HFFc6 (cell line): ENCODE results near the gene DUT. TPM values are rescaled to one million over a fixed set of nuclear protein-coding genes. Genes with fewer than 3 reads are reported as not detected.
A peak's percentile ranks its signal among the peaks of the same experiment; 100 is the strongest.

Experiments used
- DNase-seq: peaks from one replicate; pipeline ENCODE4 v3.0.0-alpha.2; 2018
- H3K27ac Mint-ChIP-seq: 2 replicates; pipeline ENCODE4 v1.8.0; 2020; ENCODE audit warnings: mild to moderate bottlenecking, mixed read lengths
- H3K27me3 Mint-ChIP-seq: 2 replicates; pipeline ENCODE4 v1.8.0; 2021; ENCODE audit warnings: mild to moderate bottlenecking, moderate library complexity, mixed read lengths; ENCODE audit not compliant: insufficient read depth
- H3K36me3 Mint-ChIP-seq: 2 replicates; pipeline ENCODE4 v1.8.0; 2021; ENCODE audit warnings: low read depth, mixed read lengths
- H3K4me1 Mint-ChIP-seq: 2 replicates; pipeline ENCODE4 v1.8.0; 2020; ENCODE audit warnings: low read depth, mixed read lengths
- H3K4me3 Mint-ChIP-seq: 2 replicates; pipeline ENCODE4 v1.8.0; 2020; ENCODE audit warnings: mild to moderate bottlenecking, moderate library complexity, mixed read lengths
- H3K9me3 Mint-ChIP-seq: 2 replicates; pipeline ENCODE4 v1.8.0; 2020; ENCODE audit warnings: mild to moderate bottlenecking, mixed read lengths
- CTCF ChIP-seq: fragments of 200-600 bp; sonication (generic); IDR thresholded peaks from 2 replicates; pipeline ENCODE4 v1.5.0; 2021; ENCODE audit warnings: antibody characterized with exemption, mild to moderate bottlenecking
- total RNA-seq, 6 experiments: library from RNA; stranded (reverse); fragmentation: NEBNext Ultra II Directional; extraction: Animal tissue kit (Norgen Biotek cat#: 25700); gene quantifications; 2 replicates in 1 of 6; 3 replicates in 5 of 6; pipeline ENCODE4 v1.2.3, GENCODE V29; 2021

Gene DUT
- total RNA-seq, 6 experiments from 2014 or later = 86.0 to 130 (median 114) TPM

- H3K4me1 Mint-ChIP-seq = peaks cover 15% of the 10 kb centered on the region
- peak overlapping the region; percentile 70 for H3K4me3 Mint-ChIP-seq
- H3K27ac Mint-ChIP-seq = no peak overlapping the region; the same call in 1 of the 2 replicates
- DNase-seq = peak; percentile 81
- H3K36me3 Mint-ChIP-seq = no peaks in the 10 kb centered on the region
- peaks cover 9% of the 10 kb centered on the region; the same call in 1 of the 2 replicates for H3K27me3 Mint-ChIP-seq
- TF ChIP-seq CTCF = peak; percentile 89
- H3K9me3 Mint-ChIP-seq = no peaks in the 10 kb centered on the region
Observed at GRCh38 chr15:48285329-48286214, 45.7 kb upstream of the DUT start.

- H3K4me3 Mint-ChIP-seq = no peak overlapping the region
- no peak for TF ChIP-seq CTCF
- H3K27me3 Mint-ChIP-seq = peaks cover 7% of the 10 kb centered on the region; the same call in 1 of the 2 replicates
Observed at GRCh38 chr15:48289628-48290027, 41.6 kb upstream of the DUT start.

GRCh38 chr15:48292458-48292857 lies 38.8 kb upstream of the DUT start:
- H3K27ac Mint-ChIP-seq = no peak overlapping the region
- no peaks in the 10 kb centered on the region for H3K9me3 Mint-ChIP-seq
- no peak for TF ChIP-seq CTCF
- no peaks in the 10 kb centered on the region for H3K4me1 Mint-ChIP-seq
- no peak for DNase-seq
- H3K36me3 Mint-ChIP-seq = no peaks in the 10 kb centered on the region
- no peak overlapping the region for H3K4me3 Mint-ChIP-seq
- peaks cover 4% of the 10 kb centered on the region; the same call in 1 of the 2 replicates for H3K27me3 Mint-ChIP-seq

More at GRCh38 chr15:48289628-48290027, 41.6 kb upstream of the DUT start:
- DNase-seq = peak; percentile 34
- Mint-ChIP-seq H3K4me1 (peaks cover 15% of the 10 kb centered on the region), H3K36me3 (no peaks in the 10 kb centered on the region), H3K27ac (no peak overlapping the region), H3K9me3 (no peaks in the 10 kb centered on the region)

- Mint-ChIP-seq H3K27me3 (peaks cover 8% of the 10 kb centered on the region), H3K9me3 (no peaks in the 10 kb centered on the region), H3K36me3 (no peaks in the 10 kb centered on the region), H3K27ac (no peak overlapping the region), H3K4me3 (no peak overlapping the region), H3K4me1 (no peaks in the 10 kb centered on the region)
- TF ChIP-seq CTCF = no peak
- no peak for DNase-seq
Observed at GRCh38 chr15:48297668-48298067, 33.6 kb upstream of the DUT start.

- Mint-ChIP-seq H3K4me1 (no peaks in the 10 kb centered on the region), H3K4me3 (no peak overlapping the region), H3K9me3 (no peaks in the 10 kb centered on the region), H3K36me3 (no peaks in the 10 kb centered on the region), H3K27me3 (peaks cover 4% of the 10 kb centered on the region; the same call in 1 of the 2 replicates), H3K27ac (no peak overlapping the region)
- no peak for DNase-seq
- no peak for TF ChIP-seq CTCF
Observed at GRCh38 chr15:48298914-48299313, 32.3 kb upstream of the DUT start.
